ENCODE data around the gene FOXD2. TPM values are rescaled to one million over a fixed set of nuclear protein-coding genes. Genes with fewer than 3 reads are reported as not detected.

Gene FOXD2
- total RNA-seq, 2 experiments from 2014 or later = 0.05 to 0.07 TPM

Other genes starting within 250 kb of the FOXD2 start
- not detected for gene PDZK1IP1, start 248.0 kb upstream of the FOXD2 start, total RNA-seq
- gene TAL1, start 205.8 kb upstream of the FOXD2 start, total RNA-seq = under 1 TPM in 1 of 2 experiments, not detected in 1; 0.19 TPM
- gene STIL, start 123.9 kb upstream of the FOXD2 start, total RNA-seq = 10 to 100 TPM; 33.9 to 36.0 TPM
- 100 to 1,000 TPM in 1 of 2 experiments, 10 to 100 TPM in 1; 97.7 to 134 TPM for gene CMPK1, start 104.3 kb upstream of the FOXD2 start, total RNA-seq
- not detected for gene FOXE3, start 21.8 kb upstream of the FOXD2 start, total RNA-seq